ENCODE results near the gene OPRL1.

DNA sequence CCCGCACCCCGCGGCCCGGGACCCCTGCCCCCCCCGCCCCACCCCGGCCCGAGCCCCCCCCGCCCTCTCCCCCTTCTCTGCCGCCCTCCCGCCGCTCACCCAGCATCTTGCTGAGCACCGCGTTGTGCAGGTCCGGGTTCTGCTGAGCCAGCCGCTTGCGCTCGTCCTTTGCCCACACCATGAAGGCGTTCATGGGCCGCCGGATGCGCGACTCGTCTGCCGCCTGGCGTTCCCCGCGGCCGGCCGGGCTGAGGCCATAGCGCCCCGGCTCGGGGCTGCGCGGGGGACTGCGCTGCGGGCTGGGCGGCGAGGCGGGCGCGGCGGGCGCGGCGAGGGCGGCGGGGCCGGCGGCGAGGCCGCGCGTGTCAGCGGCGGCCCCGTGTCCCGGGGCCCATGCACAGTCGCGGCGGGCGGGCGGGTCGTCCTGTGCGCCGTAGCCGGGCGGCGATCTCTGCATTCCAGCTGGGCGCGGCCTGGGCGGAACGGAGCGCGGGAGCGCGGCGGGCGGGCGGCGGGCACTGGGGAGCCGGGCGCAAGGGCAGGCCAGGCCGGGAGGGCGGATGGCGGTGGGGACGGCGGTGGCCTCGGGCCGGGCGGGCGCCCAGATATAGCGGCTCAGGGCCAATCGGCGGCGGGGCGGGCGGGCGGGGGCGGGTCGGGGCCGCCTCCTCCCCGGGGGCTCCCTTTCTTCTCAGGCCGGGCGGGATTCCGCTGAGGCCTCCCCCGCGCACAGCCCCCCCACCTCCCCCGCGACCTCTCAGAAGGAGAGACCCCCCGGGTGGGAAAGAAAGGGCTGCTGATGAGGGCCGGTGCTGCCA lies 30.6 kb upstream of the OPRL1 start, which contains the start of gene SOX18:
- TF ChIP-seq CTCF (IDR thresholded peaks at IDR 0.05; ENCODE audit: low read length) (no peak), EZH2 (IDR thresholded peaks at IDR 0.05; ENCODE audit: borderline replicate concordance, low read length) (no peak)
